Heart left ventricle (tissue), 13 donors: ENCODE measurements around the gene ARHGEF3.

Experiments
- POLR2A ChIP-seq, 2 donors: fragments of 450-650 bp; IDR thresholded peaks; one replicate each; pipeline ENCODE4 v1.6.1; 2017; ENCODE audit warnings: antibody characterized with exemption in 2 of 2, mild to moderate bottlenecking in 2 of 2, moderate library complexity in 2 of 2
- TF ChIP-seq, protein P1 (sequence below), 12 donors: fragments of 200-600 bp; sonication (generic) in 4 of 12; IDR thresholded peaks; one replicate each; pipeline versions ENCODE4 v1.5.0 to v1.8.0; 2018 to 2022; ENCODE audit warnings: antibody characterized with exemption in 12 of 12, mild to moderate bottlenecking in 5 of 12
- donor health status: ischemic (EF 13 %, LVEDD 7.1; RV severe dilation, severe dysfunction).
- donor health status: DM: no; HTN: yes; CAD: no.
- donor health status: DM: no; HTN: no; CAD: no.
- donor health status: ischemic (EF 25% LVEDD 6.9; RV normal size, moderate dysfunction).
- donor health status: ischemic (EF 25% LVEDD 5.7; RV mildly dilated, moderate dysfunction).
- donor health status: ischemic (EF 35%, LVEDD 5.7; RV mildly dilated, moderate dysfunction).
- donor health status: nonischemic (EF 11% LVEDD 7.7; RV severe dilation, severe dysfunction).
- donor health status: DM: yes; HTN: yes; CAD: no.
- donor health status: PGD.
- donor health status: ischemic (EF 29% LVEDD 5.4; RV normal size, mild dysfunction).
- donor health status: nonischemic (EF 23%, LVEDD 6.1; RV moderate dilation, normal function).

- TF ChIP-seq, protein P1, sequence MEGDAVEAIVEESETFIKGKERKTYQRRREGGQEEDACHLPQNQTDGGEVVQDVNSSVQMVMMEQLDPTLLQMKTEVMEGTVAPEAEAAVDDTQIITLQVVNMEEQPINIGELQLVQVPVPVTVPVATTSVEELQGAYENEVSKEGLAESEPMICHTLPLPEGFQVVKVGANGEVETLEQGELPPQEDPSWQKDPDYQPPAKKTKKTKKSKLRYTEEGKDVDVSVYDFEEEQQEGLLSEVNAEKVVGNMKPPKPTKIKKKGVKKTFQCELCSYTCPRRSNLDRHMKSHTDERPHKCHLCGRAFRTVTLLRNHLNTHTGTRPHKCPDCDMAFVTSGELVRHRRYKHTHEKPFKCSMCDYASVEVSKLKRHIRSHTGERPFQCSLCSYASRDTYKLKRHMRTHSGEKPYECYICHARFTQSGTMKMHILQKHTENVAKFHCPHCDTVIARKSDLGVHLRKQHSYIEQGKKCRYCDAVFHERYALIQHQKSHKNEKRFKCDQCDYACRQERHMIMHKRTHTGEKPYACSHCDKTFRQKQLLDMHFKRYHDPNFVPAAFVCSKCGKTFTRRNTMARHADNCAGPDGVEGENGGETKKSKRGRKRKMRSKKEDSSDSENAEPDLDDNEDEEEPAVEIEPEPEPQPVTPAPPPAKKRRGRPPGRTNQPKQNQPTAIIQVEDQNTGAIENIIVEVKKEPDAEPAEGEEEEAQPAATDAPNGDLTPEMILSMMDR (IDR thresholded peaks at IDR 0.05), result no peak
- no peak for TF ChIP-seq POLR2A (IDR thresholded peaks at IDR 0.05)
Observed at GRCh38 chr3:56682462-56683121, 119.2 kb downstream of the ARHGEF3 start.
